ENCODE data around the gene SYNPR. TPM values are rescaled to one million over a fixed set of nuclear protein-coding genes. Genes with fewer than 3 reads are reported as not detected.

Gene SYNPR
- total and polyA plus RNA-seq, 11 donors, result 0.11 to 1.0 (median 0.41) TPM; not detected in 7

- no peak for DNase-seq
- Histone ChIP-seq H3K4me1 (no peaks in the 10 kb centered on the region), H3K4me3 (no peak overlapping the region), H3K27me3 (no peaks in the 10 kb centered on the region), H3K36me3 (no peaks in the 10 kb centered on the region), H3K9me3 (no peaks in the 10 kb centered on the region), H3K27ac (no peak overlapping the region)
- intact Hi-C loops (cut with DNase I), result no loop called here
- 83 to 91% (median 86%) methylated on average over 3 of the region's 3 CpGs for WGBS, 4 donors
- ATAC-seq, result no peak
- TF ChIP-seq POLR2A (IDR thresholded peaks at IDR 0.05), result no peak
- TF ChIP-seq, protein P1, sequence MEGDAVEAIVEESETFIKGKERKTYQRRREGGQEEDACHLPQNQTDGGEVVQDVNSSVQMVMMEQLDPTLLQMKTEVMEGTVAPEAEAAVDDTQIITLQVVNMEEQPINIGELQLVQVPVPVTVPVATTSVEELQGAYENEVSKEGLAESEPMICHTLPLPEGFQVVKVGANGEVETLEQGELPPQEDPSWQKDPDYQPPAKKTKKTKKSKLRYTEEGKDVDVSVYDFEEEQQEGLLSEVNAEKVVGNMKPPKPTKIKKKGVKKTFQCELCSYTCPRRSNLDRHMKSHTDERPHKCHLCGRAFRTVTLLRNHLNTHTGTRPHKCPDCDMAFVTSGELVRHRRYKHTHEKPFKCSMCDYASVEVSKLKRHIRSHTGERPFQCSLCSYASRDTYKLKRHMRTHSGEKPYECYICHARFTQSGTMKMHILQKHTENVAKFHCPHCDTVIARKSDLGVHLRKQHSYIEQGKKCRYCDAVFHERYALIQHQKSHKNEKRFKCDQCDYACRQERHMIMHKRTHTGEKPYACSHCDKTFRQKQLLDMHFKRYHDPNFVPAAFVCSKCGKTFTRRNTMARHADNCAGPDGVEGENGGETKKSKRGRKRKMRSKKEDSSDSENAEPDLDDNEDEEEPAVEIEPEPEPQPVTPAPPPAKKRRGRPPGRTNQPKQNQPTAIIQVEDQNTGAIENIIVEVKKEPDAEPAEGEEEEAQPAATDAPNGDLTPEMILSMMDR (IDR thresholded peaks at IDR 0.05), result no peak
Observed at GRCh38 chr3:63582943-63583500, 304.9 kb downstream of the SYNPR start.

- intact Hi-C loops (cut with DNase I), result no loop called here
- 84 to 97% (median 89%) methylated on average over 1 of the region's 1 CpG for WGBS, 4 donors
- no peak for DNase-seq
Observed at GRCh38 chr3:63584681-63585080, 306.6 kb downstream of the SYNPR start.

GRCh38 chr3:63585927-63586326 is 307.8 kb downstream of the SYNPR start:
- no peaks in the 10 kb centered on the region for H3K36me3 ChIP-seq
- 85 to 93% (median 90%) methylated on average over 1 of the region's 1 CpG for WGBS, 4 donors
- H3K27me3 ChIP-seq, result no peaks in the 10 kb centered on the region
- no peaks in the 10 kb centered on the region for H3K4me1 ChIP-seq
- peaks cover 0 to 10% (median 6%) of the 10 kb centered on the region in 12 donors for H3K9me3 ChIP-seq
- no peak for TF ChIP-seq POLR2A (IDR thresholded peaks at IDR 0.05)
- TF ChIP-seq, protein P1 (IDR thresholded peaks at IDR 0.05), result no peak
- intact Hi-C loops (cut with DNase I), result no loop called here
- no peak overlapping the region for H3K27ac ChIP-seq
- ATAC-seq, result no peak
- DNase-seq, result no peak
- no peak overlapping the region for H3K4me3 ChIP-seq

More at GRCh38 chr3:63584681-63585080, 306.6 kb downstream of the SYNPR start:
- Histone ChIP-seq H3K36me3 (no peaks in the 10 kb centered on the region), H3K4me3 (no peak overlapping the region), H3K27ac (no peak overlapping the region), H3K27me3 (no peaks in the 10 kb centered on the region), H3K9me3 (peaks cover 0 to 10% (median 6%) of the 10 kb centered on the region in 12 donors), H3K4me1 (no peaks in the 10 kb centered on the region)
- no peak for ATAC-seq
- TF ChIP-seq, protein P1 (IDR thresholded peaks at IDR 0.05), result no peak
- TF ChIP-seq POLR2A (IDR thresholded peaks at IDR 0.05), result no peak

DNA sequence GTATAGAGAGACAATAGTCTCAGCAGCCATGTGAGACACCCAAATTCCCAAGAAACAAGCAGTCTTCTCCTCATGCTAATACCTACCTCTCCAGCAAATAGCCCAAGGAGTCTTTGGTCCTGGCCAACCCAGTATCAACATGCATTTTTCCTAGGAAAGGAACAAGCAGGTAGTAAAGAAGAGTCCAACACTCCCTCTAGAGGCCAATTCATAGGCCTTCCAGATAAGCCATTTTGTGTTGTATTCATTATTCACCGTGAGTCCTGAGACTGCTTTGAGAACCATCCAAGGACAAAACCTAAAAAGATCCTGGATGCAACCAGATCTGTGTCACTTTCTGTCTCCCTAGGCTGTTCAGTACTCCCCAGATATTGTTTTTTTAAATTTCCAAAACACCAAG is 310.8 kb downstream of the SYNPR start:
- peaks cover 0 to 10% (median 6%) of the 10 kb centered on the region in 12 donors for H3K9me3 ChIP-seq
- H3K27me3 ChIP-seq, result no peaks in the 10 kb centered on the region
- H3K4me1 ChIP-seq, result no peaks in the 10 kb centered on the region
- intact Hi-C loops (cut with DNase I), result no loop called here
- TF ChIP-seq POLR2A (IDR thresholded peaks at IDR 0.05), result no peak
- TF ChIP-seq, protein P1 (IDR thresholded peaks at IDR 0.05), result no peak
- no peaks in the 10 kb centered on the region for H3K36me3 ChIP-seq
- 84 to 92% (median 89%) methylated on average over 1 of the region's 1 CpG for WGBS, 4 donors
- no peak overlapping the region for H3K27ac ChIP-seq
- ATAC-seq, result no peak
- H3K4me3 ChIP-seq, result no peak overlapping the region
- no peak for DNase-seq

Data from heart left ventricle (tissue), 16 donors.